ENCODE measurements around the gene RER1. TPM values are rescaled to one million over a fixed set of nuclear protein-coding genes. Genes with fewer than 3 reads are reported as not detected.

RER1 gene
- total RNA-seq, 1 donor from 2014 or later, result 93.0 TPM

- H3K9me3 Mint-ChIP-seq (ENCODE audit: unreplicated experiment), result peaks cover 2% of the 10 kb centered on the region
- TF ChIP-seq CTCF (IDR thresholded peaks at IDR 0.05; ENCODE audit: partially characterized antibody, unreplicated experiment), result no peak
- peaks cover 7% of the 10 kb centered on the region for H3K4me1 Mint-ChIP-seq (ENCODE audit: low read depth, unreplicated experiment)
- H3K27me3 Mint-ChIP-seq (ENCODE audit: unreplicated experiment), result peaks cover 10% of the 10 kb centered on the region
- DNase-seq, result peak; percentile 8
- no peak overlapping the region for H3K4me3 Mint-ChIP-seq (ENCODE audit: unreplicated experiment)
- no peaks in the 10 kb centered on the region for H3K36me3 Mint-ChIP-seq (ENCODE audit: unreplicated experiment)
- H3K27ac Mint-ChIP-seq (ENCODE audit: unreplicated experiment), result no peak overlapping the region
These were observed 14.5 kb upstream of the RER1 start for GRCh38 chr1:2376931-2377672.

- Mint-ChIP-seq H3K4me3 (ENCODE audit: unreplicated experiment) (no peak overlapping the region), H3K27ac (ENCODE audit: unreplicated experiment) (no peak overlapping the region), H3K9me3 (ENCODE audit: unreplicated experiment) (peaks cover 2% of the 10 kb centered on the region), H3K36me3 (ENCODE audit: unreplicated experiment) (no peaks in the 10 kb centered on the region), H3K4me1 (ENCODE audit: low read depth, unreplicated experiment) (peaks cover 7% of the 10 kb centered on the region), H3K27me3 (ENCODE audit: unreplicated experiment) (peaks cover 10% of the 10 kb centered on the region)
- DNase-seq, result peak; percentile 8
- no peak for TF ChIP-seq CTCF (IDR thresholded peaks at IDR 0.05; ENCODE audit: partially characterized antibody, unreplicated experiment)
These were observed 13.7 kb upstream of the RER1 start for GRCh38 chr1:2377751-2378440.

GRCh38 chr1:2378441-2378851, 13.2 kb upstream of the RER1 start:
- H3K27me3 Mint-ChIP-seq (ENCODE audit: unreplicated experiment), result peaks cover 10% of the 10 kb centered on the region
- TF ChIP-seq CTCF (IDR thresholded peaks at IDR 0.05; ENCODE audit: partially characterized antibody, unreplicated experiment), result no peak
- H3K9me3 Mint-ChIP-seq (ENCODE audit: unreplicated experiment), result peaks cover 2% of the 10 kb centered on the region
- H3K4me3 Mint-ChIP-seq (ENCODE audit: unreplicated experiment), result no peak overlapping the region
- H3K4me1 Mint-ChIP-seq (ENCODE audit: low read depth, unreplicated experiment), result peaks cover 7% of the 10 kb centered on the region
- peak; percentile 18 for DNase-seq
- no peaks in the 10 kb centered on the region for H3K36me3 Mint-ChIP-seq (ENCODE audit: unreplicated experiment)
- no peak overlapping the region for H3K27ac Mint-ChIP-seq (ENCODE audit: unreplicated experiment)

- Mint-ChIP-seq H3K4me3 (ENCODE audit: unreplicated experiment) (no peak overlapping the region), H3K4me1 (ENCODE audit: low read depth, unreplicated experiment) (peaks cover 11% of the 10 kb centered on the region), H3K9me3 (ENCODE audit: unreplicated experiment) (peaks cover 5% of the 10 kb centered on the region), H3K36me3 (ENCODE audit: unreplicated experiment) (no peaks in the 10 kb centered on the region), H3K27me3 (ENCODE audit: unreplicated experiment) (peaks cover 13% of the 10 kb centered on the region), H3K27ac (ENCODE audit: unreplicated experiment) (no peak overlapping the region)
- DNase-seq, result peak; percentile 9
- no peak for TF ChIP-seq CTCF (IDR thresholded peaks at IDR 0.05; ENCODE audit: partially characterized antibody, unreplicated experiment)
These were observed 12.5 kb upstream of the RER1 start for GRCh38 chr1:2378956-2379732.

All from glutamatergic neuron (in vitro differentiated cells).